Upper lobe of right lung (tissue), 1 donor: ENCODE data around the gene FYTTD1. TPM values are rescaled to one million over a fixed set of nuclear protein-coding genes. Genes with fewer than 3 reads are reported as not detected.

Experiments
- ATAC-seq: fragments of 200-7000 bp; cut with Tn5 transposase; one replicate; pipeline ENCODE4 v1.9.1; 2020; ENCODE audit warnings: mild to moderate bottlenecking, moderate library complexity
- DNase-seq: peaks from one replicate; pipeline ENCODE4 v3.0.0-alpha.2; 2020
- H3K27ac ChIP-seq: fragments of 200-600 bp; one replicate; pipeline ENCODE4 v1.8.0; 2022
- H3K27me3 ChIP-seq: fragments of 200-600 bp; one replicate; pipeline ENCODE4 v1.8.0; 2022; ENCODE audit warnings: mild to moderate bottlenecking
- H3K36me3 ChIP-seq: fragments of 200-600 bp; one replicate; pipeline ENCODE4 v1.8.0; 2022
- H3K4me1 ChIP-seq: fragments of 200-600 bp; one replicate; pipeline ENCODE4 v1.8.0; 2022
- H3K4me3 ChIP-seq: fragments of 200-600 bp; one replicate; pipeline ENCODE4 v1.8.0; 2022; ENCODE audit warnings: mild to moderate bottlenecking
- H3K9me3 ChIP-seq: fragments of 200-600 bp; one replicate; pipeline ENCODE4 v1.8.0; 2022
- CTCF ChIP-seq: fragments of 200-600 bp; IDR thresholded peaks from one replicate; pipeline ENCODE4 v1.8.0; 2022; ENCODE audit warnings: antibody characterized with exemption
- intact Hi-C: fragments of 100-400 bp; cut with DNase I; formaldehyde crosslinking; loops from one replicate; pipeline ENCODE4 v1.11.0; 2022
- total RNA-seq: library from RNA; stranded (reverse); fragmentation: NEBNext Ultra II Directional; extraction: Animal tissue kit (Norgen Biotek cat#: 25700); gene quantifications from one replicate; pipeline ENCODE4 v1.2.1, GENCODE V29; 2021
- donor health status: DM: no; HTN: yes; CAD: no; lungs with severe emphysema.

The FYTTD1 gene
- total RNA-seq, 1 donor from 2014 or later: 46.8 TPM

- H3K4me1 ChIP-seq: no peaks in the 10 kb centered on the region
- H3K36me3 ChIP-seq: peaks cover 69% of the 10 kb centered on the region
- H3K9me3 ChIP-seq: no peaks in the 10 kb centered on the region
- no peaks in the 10 kb centered on the region for H3K27me3 ChIP-seq
- no peak overlapping the region for H3K27ac ChIP-seq
- intact Hi-C loops: no loop called here
- no peak overlapping the region for H3K4me3 ChIP-seq
- no peak for ATAC-seq
- no peak for DNase-seq
- no peak for TF ChIP-seq CTCF
Observed at GRCh38 chr3:197782230-197782629, 32.5 kb downstream of the FYTTD1 start.

GRCh38 chr3:197784019-197784585 lies 34.4 kb downstream of the FYTTD1 start:
- TF ChIP-seq CTCF: no peak
- ATAC-seq: no peak
- H3K9me3 ChIP-seq: no peaks in the 10 kb centered on the region
- no peaks in the 10 kb centered on the region for H3K27me3 ChIP-seq
- intact Hi-C loops: no loop called here
- no peak overlapping the region for H3K27ac ChIP-seq
- H3K36me3 ChIP-seq: peaks cover 50% of the 10 kb centered on the region
- H3K4me3 ChIP-seq: no peak overlapping the region
- DNase-seq: no peak
- peaks cover 3% of the 10 kb centered on the region for H3K4me1 ChIP-seq

- H3K27ac ChIP-seq: no peak overlapping the region
- ATAC-seq (no peak), DNase-seq (no peak)
- no peaks in the 10 kb centered on the region for H3K27me3 ChIP-seq
- H3K36me3 ChIP-seq: peaks cover 21% of the 10 kb centered on the region
- H3K9me3 ChIP-seq: no peaks in the 10 kb centered on the region
- peaks cover 3% of the 10 kb centered on the region for H3K4me1 ChIP-seq
- no peak for TF ChIP-seq CTCF
- intact Hi-C loops: no loop called here
- H3K4me3 ChIP-seq: no peak overlapping the region
Observed at GRCh38 chr3:197787412-197787811, 37.7 kb downstream of the FYTTD1 start.

- intact Hi-C loops: no loop called here
- ATAC-seq (no peak), DNase-seq (no peak)
- Histone ChIP-seq H3K9me3 (no peaks in the 10 kb centered on the region), H3K4me1 (peaks cover 13% of the 10 kb centered on the region), H3K4me3 (no peak overlapping the region), H3K27me3 (no peaks in the 10 kb centered on the region), H3K27ac (no peak overlapping the region), H3K36me3 (peaks cover 4% of the 10 kb centered on the region)
- TF ChIP-seq CTCF: no peak
Observed at GRCh38 chr3:197789309-197789708, 39.6 kb downstream of the FYTTD1 start.

- no peak for DNase-seq
- Histone ChIP-seq H3K27me3 (no peaks in the 10 kb centered on the region), H3K4me3 (no peak overlapping the region), H3K4me1 (peaks cover 13% of the 10 kb centered on the region), H3K36me3 (no peaks in the 10 kb centered on the region), H3K27ac (no peak overlapping the region), H3K9me3 (no peaks in the 10 kb centered on the region)
- no peak for TF ChIP-seq CTCF
- intact Hi-C loops: no loop called here
- ATAC-seq: no peak
Observed at GRCh38 chr3:197790033-197790432, 40.4 kb downstream of the FYTTD1 start.
